Measurements from ENCODE around the gene FOXK2.

- TF ChIP-seq POLR2A (IDR thresholded peaks at IDR 0.05) = no peak
- TF ChIP-seq, protein P1, sequence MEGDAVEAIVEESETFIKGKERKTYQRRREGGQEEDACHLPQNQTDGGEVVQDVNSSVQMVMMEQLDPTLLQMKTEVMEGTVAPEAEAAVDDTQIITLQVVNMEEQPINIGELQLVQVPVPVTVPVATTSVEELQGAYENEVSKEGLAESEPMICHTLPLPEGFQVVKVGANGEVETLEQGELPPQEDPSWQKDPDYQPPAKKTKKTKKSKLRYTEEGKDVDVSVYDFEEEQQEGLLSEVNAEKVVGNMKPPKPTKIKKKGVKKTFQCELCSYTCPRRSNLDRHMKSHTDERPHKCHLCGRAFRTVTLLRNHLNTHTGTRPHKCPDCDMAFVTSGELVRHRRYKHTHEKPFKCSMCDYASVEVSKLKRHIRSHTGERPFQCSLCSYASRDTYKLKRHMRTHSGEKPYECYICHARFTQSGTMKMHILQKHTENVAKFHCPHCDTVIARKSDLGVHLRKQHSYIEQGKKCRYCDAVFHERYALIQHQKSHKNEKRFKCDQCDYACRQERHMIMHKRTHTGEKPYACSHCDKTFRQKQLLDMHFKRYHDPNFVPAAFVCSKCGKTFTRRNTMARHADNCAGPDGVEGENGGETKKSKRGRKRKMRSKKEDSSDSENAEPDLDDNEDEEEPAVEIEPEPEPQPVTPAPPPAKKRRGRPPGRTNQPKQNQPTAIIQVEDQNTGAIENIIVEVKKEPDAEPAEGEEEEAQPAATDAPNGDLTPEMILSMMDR (IDR thresholded peaks at IDR 0.05) = no peak
Observed at GRCh38 chr17:82623707-82624106, 104.2 kb downstream of the FOXK2 start.
